SK-N-SH treated with all-trans-retinoic acid at 6 μM for 48 hours (cell line): ENCODE measurements around the gene HMOX1.

Experiments
- ATAC-seq: fragments of 200-7000 bp; cut with Tn5 transposase; 3 replicates; pipeline ENCODE4 v1.9.1; 2020; ENCODE audit warnings: mild to moderate bottlenecking, moderate library complexity
- ARNTL ChIP-seq: fragments of 450-650 bp; formaldehyde crosslinking; IDR thresholded peaks from 2 replicates; pipeline ENCODE4 v1.5.0; 2020; ENCODE audit warnings: low read depth, mild to moderate bottlenecking, moderate library complexity, borderline replicate concordance
- BACH2 ChIP-seq: fragments of 250-450 bp; sonication (Bioruptor Pico); IDR thresholded peaks from 2 replicates; pipeline ENCODE4 v1.9.0; 2021; ENCODE audit warnings: mild to moderate bottlenecking, borderline replicate concordance
- CSDC2 ChIP-seq: fragments of 250-450 bp; sonication (Bioruptor Pico); IDR thresholded peaks from 2 replicates; pipeline ENCODE4 v1.5.0; 2020; ENCODE audit warnings: mild to moderate bottlenecking, moderate library complexity
- ESRRG ChIP-seq: fragments of 250-450 bp; sonication (Bioruptor Pico); IDR thresholded peaks from 2 replicates; pipeline ENCODE4 v1.6.1; 2021; ENCODE audit warnings: mild to moderate bottlenecking
- GLIS3 ChIP-seq: fragments of 250-450 bp; sonication (Bioruptor Pico); IDR thresholded peaks from 2 replicates; pipeline ENCODE4 v1.5.0; 2020; ENCODE audit warnings: mild to moderate bottlenecking, moderate library complexity
- ISL1 ChIP-seq: fragments of 250-450 bp; sonication (Bioruptor Pico); IDR thresholded peaks from 2 replicates; pipeline ENCODE4 v2.1.2; 2022; ENCODE audit warnings: mild to moderate bottlenecking, moderate library complexity
- OSR1 ChIP-seq: fragments of 250-450 bp; sonication (Bioruptor Pico); IDR thresholded peaks from 2 replicates; pipeline ENCODE4 v1.8.0; 2022; ENCODE audit warnings: moderate library complexity, mild to moderate bottlenecking, inconsistent platforms
- PPARA ChIP-seq: fragments of 250-450 bp; sonication (Bioruptor Pico); IDR thresholded peaks from 2 replicates; pipeline ENCODE4 v1.5.0; 2020; ENCODE audit warnings: mild to moderate bottlenecking, borderline replicate concordance
- RARB ChIP-seq: fragments of 250-450 bp; sonication (Bioruptor Pico); IDR thresholded peaks from 2 replicates; pipeline ENCODE4 v1.8.0; 2021; ENCODE audit warnings: mild to moderate bottlenecking, moderate library complexity
- SNAI2 ChIP-seq: fragments of 250-450 bp; sonication (Bioruptor Pico); IDR thresholded peaks from 2 replicates; pipeline ENCODE4 v1.5.0; 2020; ENCODE audit warnings: mild to moderate bottlenecking, moderate library complexity
- TCF4 ChIP-seq: fragments of 250-450 bp; sonication (Bioruptor Pico); IDR thresholded peaks from 2 replicates; pipeline ENCODE4 v1.8.0; 2021; ENCODE audit warnings: mild to moderate bottlenecking, moderate library complexity, borderline replicate concordance
- TOX ChIP-seq: fragments of 250-450 bp; sonication (Bioruptor Pico); IDR thresholded peaks from 2 replicates; pipeline ENCODE4 v1.8.0; 2021; ENCODE audit warnings: mild to moderate bottlenecking, moderate library complexity, borderline replicate concordance
- ZFP3 ChIP-seq: fragments of 250-450 bp; sonication (Bioruptor Pico); IDR thresholded peaks from 2 replicates; pipeline ENCODE4 v1.5.0; 2020; ENCODE audit warnings: mild to moderate bottlenecking, moderate library complexity
- ZFP30 ChIP-seq: fragments of 450-650 bp; formaldehyde crosslinking; IDR thresholded peaks from 2 replicates; pipeline ENCODE4 v1.5.0; 2022; ENCODE audit warnings: mild to moderate bottlenecking, moderate library complexity
- ZNF565 ChIP-seq: fragments of 450-650 bp; formaldehyde crosslinking; conservative IDR thresholded peaks from 2 replicates; pipeline ENCODE4 v1.5.0; 2020; ENCODE audit warnings: low read depth, mild to moderate bottlenecking, moderate library complexity
- ZNF70 ChIP-seq: fragments of 450-650 bp; formaldehyde crosslinking; IDR thresholded peaks from 2 replicates; pipeline ENCODE4 v1.5.0; 2020; ENCODE audit warnings: mild to moderate bottlenecking, moderate library complexity
- ZNF8 ChIP-seq: fragments of 450-650 bp; formaldehyde crosslinking; IDR thresholded peaks from 2 replicates; pipeline ENCODE4 v1.5.0; 2020; ENCODE audit warnings: mild to moderate bottlenecking, moderate library complexity
- TF ChIP-seq, protein P1 (sequence below): fragments of 250-450 bp; sonication (Bioruptor Pico); IDR thresholded peaks from 2 replicates; pipeline ENCODE4 v1.8.0; 2021; ENCODE audit warnings: low read depth, mild to moderate bottlenecking, moderate library complexity, borderline replicate concordance
- TF ChIP-seq, protein P2 (sequence below): fragments of 250-450 bp; sonication (Bioruptor Pico); IDR thresholded peaks from 2 replicates; pipeline ENCODE4 v1.5.1; 2021; ENCODE audit warnings: mild to moderate bottlenecking, moderate library complexity
- TF ChIP-seq, protein P3 (sequence below): fragments of 250-450 bp; sonication (Bioruptor Pico); IDR thresholded peaks from 2 replicates; pipeline ENCODE4 v1.5.1; 2020; ENCODE audit warnings: low read depth, mild to moderate bottlenecking, moderate library complexity
- TF ChIP-seq, protein P4 (sequence below): fragments of 250-450 bp; sonication (Bioruptor Pico); IDR thresholded peaks from 2 replicates; pipeline ENCODE4 v1.5.0; 2020; ENCODE audit warnings: mild to moderate bottlenecking, moderate library complexity

Gene HMOX1

DNA sequence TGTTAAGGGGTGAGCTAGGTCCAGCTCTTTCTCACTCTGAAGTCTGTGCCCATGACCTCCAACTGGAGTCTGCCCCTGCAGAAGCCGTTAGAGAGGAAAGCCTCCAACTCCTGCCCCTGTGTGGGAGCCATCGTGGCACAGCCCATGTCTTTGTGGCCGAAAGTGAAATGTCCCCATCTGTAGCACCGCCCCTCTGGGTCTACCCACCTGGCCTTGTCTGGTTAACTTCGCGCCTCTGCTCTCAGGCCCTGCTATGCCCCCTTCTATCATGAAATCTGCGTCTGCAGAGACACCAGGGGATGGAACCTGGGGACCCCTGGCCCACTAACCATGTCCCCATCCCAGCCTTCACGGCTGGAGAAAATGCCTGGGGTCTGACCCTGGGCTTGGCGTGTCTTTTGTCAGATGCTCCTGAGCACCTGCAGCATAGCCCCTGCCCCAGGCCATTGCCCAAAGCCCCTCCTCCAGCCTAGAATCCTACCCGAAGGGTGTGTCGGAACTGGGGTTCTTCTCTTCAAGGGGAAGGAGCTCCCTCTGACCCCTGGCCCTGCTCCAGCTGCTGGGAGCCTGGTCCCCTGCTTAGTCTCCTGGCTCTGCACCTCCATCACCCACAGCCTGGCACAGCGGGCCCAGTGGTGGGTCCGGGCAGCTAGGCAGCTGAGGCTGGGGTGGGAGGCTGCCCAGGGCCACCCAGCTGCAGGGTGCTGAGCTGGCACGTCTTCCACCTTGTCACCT lies 35.8 kb upstream of the HMOX1 start:
- no peak for TF ChIP-seq ARNTL (CRISPR knock-in tag)
- no peak for TF ChIP-seq CSDC2 (CRISPR knock-in tag)
- no peak for TF ChIP-seq ESRRG (CRISPR knock-in tag)
- no peak for TF ChIP-seq ZNF70 (CRISPR knock-in tag)
- TF ChIP-seq, protein P1, sequence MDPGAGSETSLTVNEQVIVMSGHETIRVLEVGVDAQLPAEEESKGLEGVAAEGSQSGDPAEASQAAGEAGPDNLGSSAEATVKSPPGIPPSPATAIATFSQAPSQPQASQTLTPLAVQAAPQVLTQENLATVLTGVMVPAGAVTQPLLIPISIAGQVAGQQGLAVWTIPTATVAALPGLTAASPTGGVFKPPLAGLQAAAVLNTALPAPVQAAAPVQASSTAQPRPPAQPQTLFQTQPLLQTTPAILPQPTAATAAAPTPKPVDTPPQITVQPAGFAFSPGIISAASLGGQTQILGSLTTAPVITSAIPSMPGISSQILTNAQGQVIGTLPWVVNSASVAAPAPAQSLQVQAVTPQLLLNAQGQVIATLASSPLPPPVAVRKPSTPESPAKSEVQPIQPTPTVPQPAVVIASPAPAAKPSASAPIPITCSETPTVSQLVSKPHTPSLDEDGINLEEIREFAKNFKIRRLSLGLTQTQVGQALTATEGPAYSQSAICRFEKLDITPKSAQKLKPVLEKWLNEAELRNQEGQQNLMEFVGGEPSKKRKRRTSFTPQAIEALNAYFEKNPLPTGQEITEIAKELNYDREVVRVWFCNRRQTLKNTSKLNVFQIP (CRISPR knock-in tag), result no peak
- TF ChIP-seq BACH2 (CRISPR knock-in tag), result no peak
- TF ChIP-seq SNAI2 (CRISPR knock-in tag), result no peak
- TF ChIP-seq TOX (CRISPR knock-in tag), result no peak
- TF ChIP-seq ZFP3 (CRISPR knock-in tag), result no peak
- no peak for TF ChIP-seq PPARA
- ATAC-seq, result no peak

DNA sequence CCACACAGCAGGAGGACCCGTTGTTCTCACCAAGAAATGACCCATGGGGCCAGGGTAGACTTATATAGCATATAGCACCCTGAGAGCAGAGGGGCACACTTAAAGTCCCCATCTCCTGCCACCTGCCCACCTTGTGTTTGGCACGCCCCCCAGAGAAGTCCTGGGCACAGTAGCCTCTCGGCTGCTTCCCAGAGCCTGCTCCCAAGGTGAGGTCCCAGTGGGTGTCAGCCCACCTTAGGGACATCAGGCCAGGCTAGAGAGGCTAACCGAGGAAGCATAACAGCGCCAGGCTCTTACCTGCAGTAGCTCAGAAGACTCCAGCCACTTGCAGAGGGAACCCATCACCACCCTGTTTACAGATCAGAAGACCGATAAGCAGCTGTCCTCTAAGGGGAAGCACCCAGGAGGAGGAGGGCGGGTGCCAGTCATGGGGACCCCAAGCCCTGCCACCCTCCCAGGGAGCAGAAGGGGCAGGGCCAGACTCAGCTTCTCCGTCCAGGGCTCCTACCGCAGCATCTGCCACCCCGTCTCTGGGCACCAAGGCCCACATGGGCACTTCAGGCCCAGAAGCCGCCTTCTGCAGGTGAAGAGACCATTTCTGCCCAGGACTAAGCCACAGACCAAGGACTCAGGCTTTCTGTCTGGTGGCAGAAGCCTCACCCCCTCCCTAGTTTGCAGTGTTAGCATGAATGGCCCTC lies 34.9 kb upstream of the HMOX1 start:
- TF ChIP-seq RARB (CRISPR knock-in tag), result no peak
- no peak for TF ChIP-seq ZNF8
- TF ChIP-seq ZNF70 (CRISPR knock-in tag), result no peak
- TF ChIP-seq SNAI2 (CRISPR knock-in tag), result no peak
- TF ChIP-seq, protein P2, sequence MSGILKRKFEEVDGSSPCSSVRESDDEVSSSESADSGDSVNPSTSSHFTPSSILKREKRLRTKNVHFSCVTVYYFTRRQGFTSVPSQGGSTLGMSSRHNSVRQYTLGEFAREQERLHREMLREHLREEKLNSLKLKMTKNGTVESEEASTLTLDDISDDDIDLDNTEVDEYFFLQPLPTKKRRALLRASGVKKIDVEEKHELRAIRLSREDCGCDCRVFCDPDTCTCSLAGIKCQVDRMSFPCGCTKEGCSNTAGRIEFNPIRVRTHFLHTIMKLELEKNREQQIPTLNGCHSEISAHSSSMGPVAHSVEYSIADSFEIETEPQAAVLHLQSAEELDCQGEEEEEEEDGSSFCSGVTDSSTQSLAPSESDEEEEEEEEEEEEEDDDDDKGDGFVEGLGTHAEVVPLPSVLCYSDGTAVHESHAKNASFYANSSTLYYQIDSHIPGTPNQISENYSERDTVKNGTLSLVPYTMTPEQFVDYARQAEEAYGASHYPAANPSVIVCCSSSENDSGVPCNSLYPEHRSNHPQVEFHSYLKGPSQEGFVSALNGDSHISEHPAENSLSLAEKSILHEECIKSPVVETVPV, result no peak
- no peak for TF ChIP-seq ZFP30 (CRISPR knock-in tag)
- no peak for TF ChIP-seq GLIS3 (CRISPR knock-in tag)
- no peak for TF ChIP-seq ESRRG (CRISPR knock-in tag)
- TF ChIP-seq, protein P1 (CRISPR knock-in tag), result no peak
- TF ChIP-seq BACH2 (CRISPR knock-in tag), result no peak
- TF ChIP-seq OSR1 (CRISPR knock-in tag), result no peak
- no peak for TF ChIP-seq ARNTL (CRISPR knock-in tag)
- no peak for TF ChIP-seq PPARA
- TF ChIP-seq CSDC2 (CRISPR knock-in tag), result no peak
- no peak for TF ChIP-seq ISL1
- TF ChIP-seq TCF4, result no peak
- TF ChIP-seq ZFP3 (CRISPR knock-in tag), result no peak
- TF ChIP-seq, protein P3, sequence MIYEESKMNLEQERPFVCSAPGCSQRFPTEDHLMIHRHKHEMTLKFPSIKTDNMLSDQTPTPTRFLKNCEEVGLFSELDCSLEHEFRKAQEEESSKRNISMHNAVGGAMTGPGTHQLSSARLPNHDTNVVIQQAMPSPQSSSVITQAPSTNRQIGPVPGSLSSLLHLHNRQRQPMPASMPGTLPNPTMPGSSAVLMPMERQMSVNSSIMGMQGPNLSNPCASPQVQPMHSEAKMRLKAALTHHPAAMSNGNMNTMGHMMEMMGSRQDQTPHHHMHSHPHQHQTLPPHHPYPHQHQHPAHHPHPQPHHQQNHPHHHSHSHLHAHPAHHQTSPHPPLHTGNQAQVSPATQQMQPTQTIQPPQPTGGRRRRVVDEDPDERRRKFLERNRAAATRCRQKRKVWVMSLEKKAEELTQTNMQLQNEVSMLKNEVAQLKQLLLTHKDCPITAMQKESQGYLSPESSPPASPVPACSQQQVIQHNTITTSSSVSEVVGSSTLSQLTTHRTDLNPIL (CRISPR knock-in tag), result no peak
- no peak for TF ChIP-seq ZNF565 (CRISPR knock-in tag)
- TF ChIP-seq, protein P4, sequence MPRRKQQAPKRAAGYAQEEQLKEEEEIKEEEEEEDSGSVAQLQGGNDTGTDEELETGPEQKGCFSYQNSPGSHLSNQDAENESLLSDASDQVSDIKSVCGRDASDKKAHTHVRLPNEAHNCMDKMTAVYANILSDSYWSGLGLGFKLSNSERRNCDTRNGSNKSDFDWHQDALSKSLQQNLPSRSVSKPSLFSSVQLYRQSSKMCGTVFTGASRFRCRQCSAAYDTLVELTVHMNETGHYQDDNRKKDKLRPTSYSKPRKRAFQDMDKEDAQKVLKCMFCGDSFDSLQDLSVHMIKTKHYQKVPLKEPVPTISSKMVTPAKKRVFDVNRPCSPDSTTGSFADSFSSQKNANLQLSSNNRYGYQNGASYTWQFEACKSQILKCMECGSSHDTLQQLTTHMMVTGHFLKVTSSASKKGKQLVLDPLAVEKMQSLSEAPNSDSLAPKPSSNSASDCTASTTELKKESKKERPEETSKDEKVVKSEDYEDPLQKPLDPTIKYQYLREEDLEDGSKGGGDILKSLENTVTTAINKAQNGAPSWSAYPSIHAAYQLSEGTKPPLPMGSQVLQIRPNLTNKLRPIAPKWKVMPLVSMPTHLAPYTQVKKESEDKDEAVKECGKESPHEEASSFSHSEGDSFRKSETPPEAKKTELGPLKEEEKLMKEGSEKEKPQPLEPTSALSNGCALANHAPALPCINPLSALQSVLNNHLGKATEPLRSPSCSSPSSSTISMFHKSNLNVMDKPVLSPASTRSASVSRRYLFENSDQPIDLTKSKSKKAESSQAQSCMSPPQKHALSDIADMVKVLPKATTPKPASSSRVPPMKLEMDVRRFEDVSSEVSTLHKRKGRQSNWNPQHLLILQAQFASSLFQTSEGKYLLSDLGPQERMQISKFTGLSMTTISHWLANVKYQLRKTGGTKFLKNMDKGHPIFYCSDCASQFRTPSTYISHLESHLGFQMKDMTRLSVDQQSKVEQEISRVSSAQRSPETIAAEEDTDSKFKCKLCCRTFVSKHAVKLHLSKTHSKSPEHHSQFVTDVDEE, result no peak
- TF ChIP-seq, all 23 proteins: peak for 0
- no peak for ATAC-seq
